Upper lobe of left lung (tissue), 4 donors: ENCODE results near the gene SUDS3.

Source experiments
- POLR2AphosphoS5 ChIP-seq, 2 donors: sonication (generic); formaldehyde crosslinking; IDR thresholded peaks; one replicate each; pipeline ENCODE4 v1.5.1; 2017; ENCODE audit warnings: antibody characterized with exemption in 2 of 2
- TF ChIP-seq, protein P1 (sequence below), 6 experiments: fragments of 450-650 bp in 4 of 6; fragments of 200-600 bp in 2 of 6; sonication (generic) in 2 of 6; IDR thresholded peaks; one replicate each; pipeline ENCODE4 v1.5.1; 2016 to 2019; ENCODE audit warnings: antibody characterized with exemption in 6 of 6

DNA sequence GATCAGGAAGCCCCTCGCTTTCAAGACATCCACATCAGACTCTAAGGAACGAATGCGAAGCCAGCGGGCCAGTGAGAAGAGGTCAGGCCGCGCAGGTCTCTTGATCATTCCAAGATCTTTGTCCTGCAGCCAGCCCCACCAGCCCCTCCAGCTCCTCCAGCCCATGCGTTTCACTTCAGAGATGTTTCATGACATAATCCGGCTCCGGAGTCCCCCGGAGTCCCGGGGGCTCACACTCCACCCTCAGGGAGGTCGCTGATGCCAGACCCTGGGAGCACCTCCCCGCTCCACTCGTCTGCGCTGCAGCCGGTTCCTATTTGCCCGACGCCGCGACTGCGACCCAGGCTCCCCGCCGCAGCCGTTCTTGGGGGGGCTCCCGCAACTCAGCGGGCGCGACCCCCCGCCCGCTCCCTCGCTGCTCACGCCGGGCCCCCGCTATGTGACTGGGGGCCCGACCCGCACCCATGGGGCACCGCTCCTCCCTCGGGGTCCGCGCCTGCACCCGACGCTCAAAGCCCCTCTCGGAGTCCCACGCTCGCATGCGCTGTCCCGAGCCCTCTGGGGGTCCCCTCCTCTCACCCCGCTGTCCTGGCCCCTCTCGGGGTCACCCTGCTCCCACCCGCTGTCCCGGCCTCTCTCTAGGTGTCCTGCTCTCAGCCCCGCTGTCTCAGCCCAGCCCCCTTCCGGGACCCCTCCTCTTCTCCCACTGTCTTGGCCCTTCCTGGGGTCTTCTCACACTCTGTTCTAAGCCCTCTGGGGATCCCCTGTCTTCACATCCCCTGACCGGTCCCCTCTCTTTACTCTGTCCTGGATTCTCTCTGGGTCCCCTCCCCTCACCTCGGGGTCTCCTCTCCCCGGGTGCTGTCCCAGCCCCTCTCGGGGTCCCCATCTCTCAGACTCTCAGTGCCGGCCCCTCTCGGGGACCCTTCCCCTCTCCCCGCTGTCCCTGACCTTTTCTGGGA, 4.8 kb upstream of the SUDS3 start:
- TF ChIP-seq POLR2AphosphoS5 (IDR thresholded peaks at IDR 0.05), result no peak
- TF ChIP-seq, protein P1, sequence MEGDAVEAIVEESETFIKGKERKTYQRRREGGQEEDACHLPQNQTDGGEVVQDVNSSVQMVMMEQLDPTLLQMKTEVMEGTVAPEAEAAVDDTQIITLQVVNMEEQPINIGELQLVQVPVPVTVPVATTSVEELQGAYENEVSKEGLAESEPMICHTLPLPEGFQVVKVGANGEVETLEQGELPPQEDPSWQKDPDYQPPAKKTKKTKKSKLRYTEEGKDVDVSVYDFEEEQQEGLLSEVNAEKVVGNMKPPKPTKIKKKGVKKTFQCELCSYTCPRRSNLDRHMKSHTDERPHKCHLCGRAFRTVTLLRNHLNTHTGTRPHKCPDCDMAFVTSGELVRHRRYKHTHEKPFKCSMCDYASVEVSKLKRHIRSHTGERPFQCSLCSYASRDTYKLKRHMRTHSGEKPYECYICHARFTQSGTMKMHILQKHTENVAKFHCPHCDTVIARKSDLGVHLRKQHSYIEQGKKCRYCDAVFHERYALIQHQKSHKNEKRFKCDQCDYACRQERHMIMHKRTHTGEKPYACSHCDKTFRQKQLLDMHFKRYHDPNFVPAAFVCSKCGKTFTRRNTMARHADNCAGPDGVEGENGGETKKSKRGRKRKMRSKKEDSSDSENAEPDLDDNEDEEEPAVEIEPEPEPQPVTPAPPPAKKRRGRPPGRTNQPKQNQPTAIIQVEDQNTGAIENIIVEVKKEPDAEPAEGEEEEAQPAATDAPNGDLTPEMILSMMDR (IDR thresholded peaks at IDR 0.05), result no peak
